ENCODE measurements around the gene IER5. TPM values are rescaled to one million over a fixed set of nuclear protein-coding genes. Genes with fewer than 3 reads are reported as not detected.

Gene IER5
- total RNA-seq, 1 donor from 2014 or later: 156 TPM

- Mint-ChIP-seq H3K4me1 (peaks cover 72% of the 10 kb centered on the region), H3K4me3 (no peak overlapping the region), H3K27me3 (no peaks in the 10 kb centered on the region), H3K9me3 (no peaks in the 10 kb centered on the region), H3K27ac (peak overlapping the region; percentile 42), H3K36me3 (ENCODE audit: low read depth) (no peaks in the 10 kb centered on the region)
- intact Hi-C loops (cut with micrococcal nuclease): no loop called here
- ATAC-seq (ENCODE audit: low read depth) (no peak), DNase-seq (no peak)
- ChIA-PET CTCF (no interaction called here), POLR2A (interaction anchor here (0.7 to 33.3 kb wide), 2 partner anchors 25 to 1931 kb away, joined by 5 to 1783 read pairs; partner anchors contain the start of gene IER5)
- TF ChIP-seq, protein P1, sequence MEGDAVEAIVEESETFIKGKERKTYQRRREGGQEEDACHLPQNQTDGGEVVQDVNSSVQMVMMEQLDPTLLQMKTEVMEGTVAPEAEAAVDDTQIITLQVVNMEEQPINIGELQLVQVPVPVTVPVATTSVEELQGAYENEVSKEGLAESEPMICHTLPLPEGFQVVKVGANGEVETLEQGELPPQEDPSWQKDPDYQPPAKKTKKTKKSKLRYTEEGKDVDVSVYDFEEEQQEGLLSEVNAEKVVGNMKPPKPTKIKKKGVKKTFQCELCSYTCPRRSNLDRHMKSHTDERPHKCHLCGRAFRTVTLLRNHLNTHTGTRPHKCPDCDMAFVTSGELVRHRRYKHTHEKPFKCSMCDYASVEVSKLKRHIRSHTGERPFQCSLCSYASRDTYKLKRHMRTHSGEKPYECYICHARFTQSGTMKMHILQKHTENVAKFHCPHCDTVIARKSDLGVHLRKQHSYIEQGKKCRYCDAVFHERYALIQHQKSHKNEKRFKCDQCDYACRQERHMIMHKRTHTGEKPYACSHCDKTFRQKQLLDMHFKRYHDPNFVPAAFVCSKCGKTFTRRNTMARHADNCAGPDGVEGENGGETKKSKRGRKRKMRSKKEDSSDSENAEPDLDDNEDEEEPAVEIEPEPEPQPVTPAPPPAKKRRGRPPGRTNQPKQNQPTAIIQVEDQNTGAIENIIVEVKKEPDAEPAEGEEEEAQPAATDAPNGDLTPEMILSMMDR (IDR thresholded peaks at IDR 0.05): no peak
Observed at GRCh38 chr1:181126289-181126688, 37.8 kb downstream of the IER5 start.

GRCh38 chr1:181126871-181127587 is 38.5 kb downstream of the IER5 start:
- POLR2A ChIA-PET: interaction anchor here (0.6 to 33.3 kb wide), 5 partner anchors 9 to 94 kb away, joined by 3 to 1783 read pairs (median 5); partner anchors contain the start of gene IER5
- peaks cover 80% of the 10 kb centered on the region for H3K4me1 Mint-ChIP-seq
- intact Hi-C loops (cut with micrococcal nuclease): no loop called here
- ATAC-seq (ENCODE audit: low read depth) (no peak), DNase-seq (no peak)
- TF ChIP-seq, protein P1 (IDR thresholded peaks at IDR 0.05): no peak
- H3K36me3 Mint-ChIP-seq (ENCODE audit: low read depth): no peaks in the 10 kb centered on the region
- no peaks in the 10 kb centered on the region for H3K27me3 Mint-ChIP-seq
- H3K4me3 Mint-ChIP-seq: no peak overlapping the region
- H3K27ac Mint-ChIP-seq: peak overlapping the region; percentile 42
- no peaks in the 10 kb centered on the region for H3K9me3 Mint-ChIP-seq
- CTCF ChIA-PET: interaction anchor here (0.5 to 4.1 kb wide), 3 partner anchors 9 to 92 kb away, joined by 3 to 14 read pairs (median 3); no protein-coding TSS in a partner anchor

DNA sequence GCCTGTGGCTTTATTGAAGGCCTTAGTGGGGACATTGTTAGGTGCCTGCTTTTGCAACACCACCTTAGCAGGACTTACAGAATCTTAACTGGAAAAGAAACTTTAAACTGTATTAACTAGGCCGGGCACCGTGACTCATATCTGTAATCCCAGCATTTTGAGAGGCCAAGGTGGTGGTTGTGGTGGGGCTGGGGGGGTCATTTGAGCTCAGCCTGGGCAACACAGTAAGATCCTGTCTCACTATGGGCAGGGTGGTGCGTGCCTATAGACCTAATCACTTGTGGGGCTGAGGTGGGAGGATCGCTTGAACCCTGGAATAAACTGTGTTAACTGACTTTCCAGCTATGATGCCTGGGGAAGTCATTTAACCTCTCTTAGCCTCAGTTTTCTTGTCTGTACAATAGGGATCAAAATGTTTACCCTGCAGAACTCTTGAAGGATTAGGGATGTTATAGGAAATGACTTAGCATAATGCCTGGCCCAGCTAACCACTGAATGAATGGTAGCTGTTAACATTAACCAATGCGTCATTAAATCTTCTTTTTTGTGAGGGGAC is 39.5 kb downstream of the IER5 start:
- no peaks in the 10 kb centered on the region for H3K36me3 Mint-ChIP-seq (ENCODE audit: low read depth)
- POLR2A ChIA-PET: interaction anchor here (1.0 to 33.3 kb wide), 5 partner anchors 8 to 626 kb away, joined by 3 to 1783 read pairs (median 5); partner anchors contain the start of genes ACBD6 and IER5
- intact Hi-C loops (cut with micrococcal nuclease): loop anchor here (1.0 kb wide), 1 partner anchor 11 kb away; no protein-coding TSS in a partner anchor
- CTCF ChIA-PET: interaction anchor here (1.4 to 4.1 kb wide), 2 partner anchors 14 to 23 kb away, joined by 6 to 14 read pairs; no protein-coding TSS in a partner anchor
- H3K4me3 Mint-ChIP-seq: peak overlapping the region; percentile 24
- ATAC-seq (ENCODE audit: low read depth): no peak
- H3K27me3 Mint-ChIP-seq: no peaks in the 10 kb centered on the region
- TF ChIP-seq, protein P1 (IDR thresholded peaks at IDR 0.05): no peak
- peak overlapping the region; percentile 94 for H3K27ac Mint-ChIP-seq
- DNase-seq: no peak
- H3K4me1 Mint-ChIP-seq: peaks cover 85% of the 10 kb centered on the region
- no peaks in the 10 kb centered on the region for H3K9me3 Mint-ChIP-seq

DNA sequence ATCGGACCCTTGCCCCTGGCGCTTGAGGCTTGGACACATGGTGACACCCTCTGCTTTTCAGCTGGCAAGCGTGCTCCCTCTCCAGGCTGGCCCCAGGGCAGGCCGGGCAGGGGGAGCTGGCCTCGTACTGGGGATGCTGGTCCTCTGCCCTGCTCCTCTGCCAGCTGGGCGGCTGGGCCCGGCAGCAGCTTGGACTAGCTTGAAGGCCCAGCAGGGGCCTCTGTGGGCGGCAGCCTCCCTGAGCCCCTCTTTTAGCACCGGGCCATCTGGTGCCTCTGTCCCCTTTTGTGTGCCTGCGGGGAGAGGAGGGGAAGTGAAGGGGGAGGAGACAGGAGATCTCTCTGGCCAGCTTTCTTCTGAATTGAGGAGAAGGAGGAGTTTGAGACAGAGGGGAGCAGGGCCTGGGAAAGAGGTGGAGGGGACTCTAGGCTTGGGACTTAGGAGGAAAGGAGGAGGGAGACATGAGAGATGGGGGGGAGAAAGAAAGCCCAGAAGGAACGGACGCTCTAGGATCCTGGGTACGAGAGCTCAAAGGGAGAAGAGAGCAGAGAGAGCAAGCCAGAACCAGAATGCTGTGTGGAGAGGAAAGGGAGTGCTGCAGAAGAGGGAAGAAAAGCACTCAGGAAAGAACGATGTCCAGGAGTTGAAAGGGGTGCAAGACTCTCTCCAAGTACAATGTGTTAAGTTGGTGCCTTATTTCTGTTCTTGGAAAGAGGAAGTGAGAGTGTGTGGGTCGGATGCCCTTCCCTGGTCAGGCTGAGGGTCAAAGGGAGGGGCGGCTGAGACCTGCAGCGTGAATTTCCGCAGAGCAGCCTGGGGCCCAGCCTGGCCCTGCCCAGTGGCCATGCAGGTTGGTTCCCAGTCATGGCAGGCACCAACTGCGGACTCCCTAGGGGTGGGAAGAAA is 40.3 kb downstream of the IER5 start:
- Mint-ChIP-seq H3K4me1 (peaks cover 90% of the 10 kb centered on the region), H3K27me3 (no peaks in the 10 kb centered on the region), H3K36me3 (ENCODE audit: low read depth) (no peaks in the 10 kb centered on the region), H3K9me3 (no peaks in the 10 kb centered on the region), H3K4me3 (peak overlapping the region; percentile 90), H3K27ac (peak overlapping the region; percentile 94)
- intact Hi-C loops (cut with micrococcal nuclease): loop anchor here (1.0 kb wide), 2 partner anchors 12 to 24 kb away; no protein-coding TSS in a partner anchor
- CTCF ChIA-PET: interaction anchor here (1.1 to 4.1 kb wide), 3 partner anchors 13 to 38 kb away, joined by 6 to 14 read pairs (median 6); no protein-coding TSS in a partner anchor
- ATAC-seq (ENCODE audit: low read depth) (peak; percentile 60), DNase-seq (peak; percentile 60)
- TF ChIP-seq, protein P1 (IDR thresholded peaks at IDR 0.05): no peak
- POLR2A ChIA-PET: interaction anchor here (1.1 to 33.3 kb wide), 4 partner anchors 13 to 626 kb away, joined by 3 to 1783 read pairs (median 34); partner anchors contain the start of genes ACBD6 and IER5
